GM12878 (cell line): Measurements from ENCODE around the gene OR7A17. TPM values are rescaled to one million over a fixed set of nuclear protein-coding genes. Genes with fewer than 3 reads are reported as not detected.

ENCODE experiments used
- ATAC-seq: fragments of 200-7000 bp; cut with Tn5 transposase; 3 replicates; pipeline ENCODE4 v1.9.1; 2020; ENCODE audit warnings: mild to moderate bottlenecking, moderate library complexity
- BruUV-seq: library from RNA; stranded (reverse); fragments of 400-500 nt; replicated peaks from 2 replicates; lab custom pipeline; 2021; lab: Mats Ljungman, UMichigan
- CTCF ChIA-PET: fragments of 300-600 bp; sonication (Branson Sonifier 250); formaldehyde crosslinking; extraction: SDS; loops from one replicate; lab custom pipeline; 2021; ENCODE audit warnings: inconsistent platforms; lab: Yijun Ruan, JAX
- POLR2A ChIA-PET: fragments of 350-600 bp; formaldehyde crosslinking; extraction: SDS; loops from one replicate; lab custom pipeline; 2021; ENCODE audit warnings: inconsistent platforms; lab: Charles Lee
- RAD21 ChIA-PET: fragments of 300-600 bp; sonication (Branson Sonifier 250); formaldehyde crosslinking; loops from one replicate; lab custom pipeline; 2023; ENCODE audit warnings: antibody characterized with exemption; ENCODE audit not compliant: unreplicated experiment; lab: Charles Lee
- SMC1A ChIA-PET: fragments of 300-600 bp; sonication (Branson Sonifier 250); formaldehyde crosslinking; loops from one replicate; lab custom pipeline; 2023; ENCODE audit not compliant: unreplicated experiment, uncharacterized antibody; lab: Charles Lee
- DNase-seq: peaks from one replicate; pipeline ENCODE4 v3.0.0-alpha.2; 2011; ENCODE audit warnings: low read depth, low spot score
- FAIRE-seq: peaks from 3 replicates; lab custom pipeline; 2011; peaks lifted over from hg19 to GRCh38; lab: Jason Lieb, UNC
- H2AFZ ChIP-seq: 2 replicates; pipeline ENCODE4 v1.6.0; 2011; ENCODE audit warnings: low read depth, low read length, control low read depth; ENCODE audit not compliant: control insufficient read depth
- H3K27ac ChIP-seq: 2 replicates; pipeline ENCODE4 v1.5.1; 2011; ENCODE audit warnings: control low read depth; ENCODE audit not compliant: control insufficient read depth, insufficient read depth
- H3K27me3 ChIP-seq, 2 experiments: replicated peaks in 1 of 2; 2 replicates each; pipeline versions ENCODE4 v1.6.0 to v1.6.1; 2011; ENCODE audit warnings: low read length in 1 of 2; ENCODE audit not compliant: control insufficient read depth in 2 of 2, insufficient read depth in 2 of 2
- H3K36me3 ChIP-seq, 2 experiments: 2 replicates each; pipeline ENCODE4 v1.5.1; 2011; ENCODE audit warnings: low read length in 1 of 2; ENCODE audit not compliant: control insufficient read depth in 2 of 2, insufficient read depth in 2 of 2
- H3K4me1 ChIP-seq: 2 replicates; pipeline ENCODE4 v1.6.1; 2011; ENCODE audit warnings: mild to moderate bottlenecking, low read length, moderate library complexity, mixed read lengths; ENCODE audit not compliant: control insufficient read depth, insufficient read depth
- H3K4me2 ChIP-seq: 2 replicates; pipeline ENCODE4 v1.6.0; 2011; ENCODE audit warnings: control low read depth; ENCODE audit not compliant: control insufficient read depth, insufficient read depth
- H3K4me3 ChIP-seq: fragments of 200-600 bp; sonication (generic); 2 replicates; pipeline ENCODE4 v1.5.1; 2016
- H3K79me2 ChIP-seq: 2 replicates; pipeline ENCODE4 v1.6.0; 2011; ENCODE audit warnings: low read length; ENCODE audit not compliant: control insufficient read depth, insufficient read depth
- H3K9ac ChIP-seq: 2 replicates; pipeline ENCODE4 v1.8.0; 2011; ENCODE audit warnings: low read length, control low read depth, mixed read lengths; ENCODE audit not compliant: control insufficient read depth, insufficient read depth
- H3K9me3 ChIP-seq: replicated peaks from 3 replicates; pipeline ENCODE4 v1.5.1; 2011; ENCODE audit warnings: mild to moderate bottlenecking, low read length; ENCODE audit not compliant: control insufficient read depth, insufficient read depth
- H4K20me1 ChIP-seq: 2 replicates; pipeline ENCODE4 v1.6.0; 2011; ENCODE audit not compliant: control insufficient read depth, insufficient read depth
- ASH2L ChIP-seq: fragments of 300-600, 200-600 bp; sonication (generic); IDR thresholded peaks from 2 replicates; pipeline ENCODE4 v1.6.1; 2017; ENCODE audit warnings: low read depth, mild to moderate bottlenecking, borderline replicate concordance
- ATF7 ChIP-seq: fragments of 450-650 bp; IDR thresholded peaks from 2 replicates; pipeline ENCODE4 v1.6.1; 2016; ENCODE audit warnings: low read depth, mild to moderate bottlenecking
- EP300 ChIP-seq, 2 experiments: fragments of 150-350 bp in 1 of 2; IDR thresholded peaks; 2 replicates each; pipeline ENCODE4 v1.6.1; 2011 to 2012; ENCODE audit warnings: low read depth in 2 of 2, low read length in 2 of 2, borderline replicate concordance in 1 of 2, improper control_type of control experiment in 1 of 2, inconsistent platforms in 1 of 2; ENCODE audit not compliant: control insufficient read depth in 1 of 2
- FOS ChIP-seq: IDR thresholded peaks from 3 replicates; pipeline ENCODE4 v1.6.1; 2011; ENCODE audit warnings: borderline replicate concordance; ENCODE audit not compliant: insufficient read length; ENCODE audit errors: extremely low read depth
- HDAC2 ChIP-seq: fragments of 200-600 bp; sonication (generic); IDR thresholded peaks from 2 replicates; pipeline ENCODE4 v1.6.1; 2017
- HDAC6 ChIP-seq: fragments of 200-600 bp; sonication (generic); IDR thresholded peaks from one replicate; pipeline ENCODE4 v1.8.0; 2017; ENCODE audit warnings: antibody characterized with exemption; ENCODE audit not compliant: unreplicated experiment
- JUND ChIP-seq: IDR thresholded peaks from 2 replicates; pipeline ENCODE4 v1.6.1; 2012; ENCODE audit warnings: low read depth, mild to moderate bottlenecking, low read length, improper control_type of control experiment, moderate library complexity
- KAT2A ChIP-seq: conservative IDR thresholded peaks from 2 replicates; pipeline ENCODE4 v1.6.1; 2011; ENCODE audit warnings: low read depth, low read length; ENCODE audit not compliant: control insufficient read depth
- MYB ChIP-seq: fragments of 150-350 bp; IDR thresholded peaks from 2 replicates; pipeline ENCODE4 v1.6.1; 2014; ENCODE audit warnings: mild to moderate bottlenecking, low read depth, low read length, borderline replicate concordance
- RUNX3 ChIP-seq: IDR thresholded peaks from 2 replicates; pipeline ENCODE4 v1.6.1; 2012; ENCODE audit warnings: low read length, inconsistent platforms
- SREBF1 ChIP-seq: IDR thresholded peaks from 2 replicates; pipeline ENCODE4 v1.6.1; 2012; ENCODE audit warnings: mild to moderate bottlenecking, low read length
- ZNF217 ChIP-seq: fragments of 450-650 bp; IDR thresholded peaks from 2 replicates; pipeline ENCODE4 v1.6.1; 2017; ENCODE audit warnings: antibody characterized with exemption, mild to moderate bottlenecking
- WGBS: methylation state at CpG from one replicate; pipeline ENCODE4 v1.1.6; 2016; ENCODE audit warnings: low lambda C conversion rate; ENCODE audit not compliant: insufficient replicate concordance, insufficient coverage; ENCODE audit errors: missing lambda C conversion rate; 5-methylcytosine and 5-hydroxymethylcytosine counted together
- in situ Hi-C: fragments of 300-500 bp; cut with MboI; formaldehyde crosslinking; loops from 9 replicates; pipeline ENCODE4 v1.14.3; 2018; ENCODE audit warnings: mixed read lengths
- intact Hi-C: fragments of 100-400 bp; cut with micrococcal nuclease; formaldehyde crosslinking; loops from one replicate; pipeline ENCODE4 v1.14.2; 2022; ENCODE audit not compliant: unreplicated experiment
- polyA plus RNA-seq, 11 experiments: library from polyadenylated mRNA; depleted of rRNA in 4 of 11; unstranded in 6 of 11; stranded (reverse) in 5 of 11; fragments of >200 nt; fragmentation: Nextera tagmentation in 4 of 11; fragmentation: Illumina TruSeq in 1 of 11; extraction: Ambion mirVana in 4 of 11; extraction: Trizol in 1 of 11; gene quantifications; 1 replicate in 1 of 11; 2 replicates in 10 of 11; pipeline versions ENCODE4 v1.2.1 to v1.2.3, GENCODE V29; 2011 to 2016; ENCODE audit warnings: inconsistent platforms in 2 of 11, missing spikeins in 2 of 11, low read depth in 1 of 11
- total RNA-seq, 4 experiments: library from RNA; depleted of rRNA in 3 of 4; stranded (reverse); fragments of >200 nt in 3 of 4; fragmentation: Illumina TruSeq in 1 of 4; extraction: Trizol in 1 of 4; gene quantifications; 2 replicates each; pipeline versions ENCODE4 v1.2.1 to v1.2.3, GENCODE V29; 2013 to 2021
- TF ChIP-seq, protein P1 (sequence below): fragments of 450-650 bp; IDR thresholded peaks from 2 replicates; pipeline ENCODE4 v1.6.1; 2018; ENCODE audit warnings: borderline replicate concordance, mild to moderate bottlenecking; ENCODE audit not compliant: partially characterized antibody
- TF ChIP-seq, protein P2 (sequence below): IDR thresholded peaks from 2 replicates; pipeline ENCODE4 v1.6.1; 2012; ENCODE audit warnings: low read depth, low read length, improper control_type of control experiment
- TF ChIP-seq, protein P3 (sequence below): fragments of 450-650 bp; IDR thresholded peaks from 2 replicates; pipeline ENCODE4 v1.6.1; 2018; ENCODE audit warnings: mild to moderate bottlenecking, low read depth, moderate library complexity; ENCODE audit not compliant: partially characterized antibody
- TF ChIP-seq, protein P4 (sequence below): fragments of 450-650 bp; IDR thresholded peaks from 2 replicates; pipeline ENCODE4 v1.6.1; 2014; ENCODE audit warnings: mild to moderate bottlenecking

The OR7A17 gene
- total and polyA plus RNA-seq, 10 of the 15 experiments (the other 5 are each of a cell fraction or from before 2014, with no cell fraction given), result not detected

DNA sequence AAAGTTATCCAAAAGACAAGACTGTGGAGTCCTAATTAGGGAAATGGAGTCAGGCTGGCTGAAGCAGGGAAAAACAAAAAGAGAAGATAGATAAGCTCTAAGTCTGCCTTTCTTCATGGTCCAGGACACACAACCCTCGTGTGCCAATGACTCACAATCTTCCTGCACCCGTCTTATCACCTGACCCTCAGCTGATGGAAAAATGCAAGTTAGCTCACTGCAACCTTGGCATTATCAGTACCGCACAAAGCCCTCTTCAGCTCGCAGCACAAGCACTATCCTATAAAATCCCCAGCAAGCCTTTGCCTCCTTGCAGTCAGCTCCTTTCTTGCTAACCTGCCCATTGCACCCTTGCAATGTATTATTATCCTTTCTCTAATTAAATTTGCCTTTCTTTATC lies 55.2 kb downstream of the OR7A17 start:
- no peak overlapping the region for H3K4me2 ChIP-seq
- no peak overlapping the region for H3K27ac ChIP-seq
- CTCF ChIA-PET, result interaction anchor here (0.6 kb wide), 1 partner anchor 276 kb away, joined by 3 read pairs; no protein-coding TSS in a partner anchor
- no peaks in the 10 kb centered on the region for H3K9me3 ChIP-seq
- intact Hi-C loops (no loop called here), in situ Hi-C loops (no loop called here)
- no peaks in the 10 kb centered on the region for H3K36me3 ChIP-seq
- POLR2A ChIA-PET, result no interaction called here
- BruUV-seq, result no TSS peak
- FAIRE-seq (no peak), ATAC-seq (no peak), DNase-seq (no peak)
- SMC1A ChIA-PET, result no interaction called here
- no peak overlapping the region for H2AFZ ChIP-seq
- H4K20me1 ChIP-seq, result no peaks in the 10 kb centered on the region
- no peaks in the 10 kb centered on the region; a peak in 1 of 4 replicates for H3K27me3 ChIP-seq
- RAD21 ChIA-PET, result interaction anchor here (1.2 kb wide), 1 partner anchor 259 kb away, joined by 3 read pairs; the partner anchor contains the start of gene NDUFB7
- H3K79me2 ChIP-seq, result no peaks in the 10 kb centered on the region
- H3K9ac ChIP-seq, result no peak overlapping the region
- 0% methylated on average over 4 of the region's 4 CpGs for WGBS
- H3K4me3 ChIP-seq, result no peak overlapping the region
- H3K4me1 ChIP-seq, result no peaks in the 10 kb centered on the region
- TF ChIP-seq JUND (no peak), HDAC6 (no peak), EP300 (IDR thresholded peaks at IDR 0.05; ENCODE audit: borderline replicate concordance in 1 of 2, control insufficient read depth in 1 of 2, low read depth in 2 of 2, low read length in 2 of 2) (no peak), SREBF1 (no peak), ZNF217 (no peak), HDAC2 (no peak), ATF7 (no peak), FOS (no peak), MYB (no peak), ASH2L (no peak), RUNX3 (no peak), KAT2A (no peak)
- TF ChIP-seq, protein P1, sequence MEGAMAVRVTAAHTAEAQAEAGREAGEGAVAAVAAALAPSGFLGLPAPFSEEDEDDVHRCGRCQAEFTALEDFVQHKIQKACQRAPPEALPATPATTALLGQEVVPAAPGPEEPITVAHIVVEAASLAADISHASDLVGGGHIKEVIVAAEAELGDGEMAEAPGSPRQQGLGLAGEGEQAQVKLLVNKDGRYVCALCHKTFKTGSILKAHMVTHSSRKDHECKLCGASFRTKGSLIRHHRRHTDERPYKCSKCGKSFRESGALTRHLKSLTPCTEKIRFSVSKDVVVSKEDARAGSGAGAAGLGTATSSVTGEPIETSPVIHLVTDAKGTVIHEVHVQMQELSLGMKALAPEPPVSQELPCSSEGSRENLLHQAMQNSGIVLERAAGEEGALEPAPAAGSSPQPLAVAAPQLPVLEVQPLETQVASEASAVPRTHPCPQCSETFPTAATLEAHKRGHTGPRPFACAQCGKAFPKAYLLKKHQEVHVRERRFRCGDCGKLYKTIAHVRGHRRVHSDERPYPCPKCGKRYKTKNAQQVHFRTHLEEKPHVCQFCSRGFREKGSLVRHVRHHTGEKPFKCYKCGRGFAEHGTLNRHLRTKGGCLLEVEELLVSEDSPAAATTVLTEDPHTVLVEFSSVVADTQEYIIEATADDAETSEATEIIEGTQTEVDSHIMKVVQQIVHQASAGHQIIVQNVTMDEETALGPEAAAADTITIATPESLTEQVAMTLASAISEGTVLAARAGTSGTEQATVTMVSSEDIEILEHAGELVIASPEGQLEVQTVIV, result no peak
- TF ChIP-seq, protein P2, sequence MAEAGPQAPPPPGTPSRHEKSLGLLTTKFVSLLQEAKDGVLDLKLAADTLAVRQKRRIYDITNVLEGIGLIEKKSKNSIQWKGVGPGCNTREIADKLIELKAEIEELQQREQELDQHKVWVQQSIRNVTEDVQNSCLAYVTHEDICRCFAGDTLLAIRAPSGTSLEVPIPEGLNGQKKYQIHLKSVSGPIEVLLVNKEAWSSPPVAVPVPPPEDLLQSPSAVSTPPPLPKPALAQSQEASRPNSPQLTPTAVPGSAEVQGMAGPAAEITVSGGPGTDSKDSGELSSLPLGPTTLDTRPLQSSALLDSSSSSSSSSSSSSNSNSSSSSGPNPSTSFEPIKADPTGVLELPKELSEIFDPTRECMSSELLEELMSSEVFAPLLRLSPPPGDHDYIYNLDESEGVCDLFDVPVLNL, result no peak
- TF ChIP-seq, protein P3, sequence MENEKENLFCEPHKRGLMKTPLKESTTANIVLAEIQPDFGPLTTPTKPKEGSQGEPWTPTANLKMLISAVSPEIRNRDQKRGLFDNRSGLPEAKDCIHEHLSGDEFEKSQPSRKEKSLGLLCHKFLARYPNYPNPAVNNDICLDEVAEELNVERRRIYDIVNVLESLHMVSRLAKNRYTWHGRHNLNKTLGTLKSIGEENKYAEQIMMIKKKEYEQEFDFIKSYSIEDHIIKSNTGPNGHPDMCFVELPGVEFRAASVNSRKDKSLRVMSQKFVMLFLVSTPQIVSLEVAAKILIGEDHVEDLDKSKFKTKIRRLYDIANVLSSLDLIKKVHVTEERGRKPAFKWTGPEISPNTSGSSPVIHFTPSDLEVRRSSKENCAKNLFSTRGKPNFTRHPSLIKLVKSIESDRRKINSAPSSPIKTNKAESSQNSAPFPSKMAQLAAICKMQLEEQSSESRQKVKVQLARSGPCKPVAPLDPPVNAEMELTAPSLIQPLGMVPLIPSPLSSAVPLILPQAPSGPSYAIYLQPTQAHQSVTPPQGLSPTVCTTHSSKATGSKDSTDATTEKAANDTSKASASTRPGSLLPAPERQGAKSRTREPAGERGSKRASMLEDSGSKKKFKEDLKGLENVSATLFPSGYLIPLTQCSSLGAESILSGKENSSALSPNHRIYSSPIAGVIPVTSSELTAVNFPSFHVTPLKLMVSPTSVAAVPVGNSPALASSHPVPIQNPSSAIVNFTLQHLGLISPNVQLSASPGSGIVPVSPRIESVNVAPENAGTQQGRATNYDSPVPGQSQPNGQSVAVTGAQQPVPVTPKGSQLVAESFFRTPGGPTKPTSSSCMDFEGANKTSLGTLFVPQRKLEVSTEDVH, result no peak
- TF ChIP-seq, protein P4, sequence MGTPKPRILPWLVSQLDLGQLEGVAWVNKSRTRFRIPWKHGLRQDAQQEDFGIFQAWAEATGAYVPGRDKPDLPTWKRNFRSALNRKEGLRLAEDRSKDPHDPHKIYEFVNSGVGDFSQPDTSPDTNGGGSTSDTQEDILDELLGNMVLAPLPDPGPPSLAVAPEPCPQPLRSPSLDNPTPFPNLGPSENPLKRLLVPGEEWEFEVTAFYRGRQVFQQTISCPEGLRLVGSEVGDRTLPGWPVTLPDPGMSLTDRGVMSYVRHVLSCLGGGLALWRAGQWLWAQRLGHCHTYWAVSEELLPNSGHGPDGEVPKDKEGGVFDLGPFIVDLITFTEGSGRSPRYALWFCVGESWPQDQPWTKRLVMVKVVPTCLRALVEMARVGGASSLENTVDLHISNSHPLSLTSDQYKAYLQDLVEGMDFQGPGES, result no peak
